ENCODE measurements around the gene ANKS1B.
"Not testable (repeated sequence)": the region's sequence is repeated elsewhere in the genome, so short reads cannot be mapped to it uniquely, and the experiment has no call there.

ANKS1B gene

GRCh38 chr12:99704458-99704857 lies 280.3 kb downstream of the ANKS1B start:
- H3K36me3 Mint-ChIP-seq = no peaks in the 10 kb centered on the region
- DNase-seq = no peak
- no peak overlapping the region for H3K4me3 Mint-ChIP-seq

DNA sequence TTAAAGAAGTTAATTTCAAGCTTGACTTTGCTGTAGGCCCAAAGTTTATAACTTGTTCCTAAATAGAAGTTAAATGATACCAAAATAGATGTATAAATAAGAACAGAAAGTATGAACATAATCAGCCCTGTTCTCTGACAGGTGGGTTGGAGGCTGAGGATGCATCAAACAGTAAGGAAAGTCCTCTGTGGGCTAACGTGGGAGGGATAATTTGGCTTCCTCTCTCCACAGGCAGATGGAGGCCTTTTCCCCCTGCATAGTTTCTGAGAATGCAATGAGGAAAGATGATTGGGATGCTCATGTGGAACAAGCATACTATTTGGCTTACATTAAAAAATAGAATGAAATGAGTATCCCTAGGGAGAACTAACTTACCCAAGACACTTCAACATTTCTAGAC lies 280.7 kb downstream of the ANKS1B start:
- CTCF ChIA-PET = no interaction called here

More at GRCh38 chr12:99704458-99704857, 280.3 kb downstream of the ANKS1B start:
- H3K4me1 Mint-ChIP-seq = no peaks in the 10 kb centered on the region
- CTCF ChIA-PET = no interaction called here
- H3K27me3 Mint-ChIP-seq = no peaks in the 10 kb centered on the region
- no peaks in the 10 kb centered on the region for H3K9me3 Mint-ChIP-seq
- no peak overlapping the region for H3K27ac Mint-ChIP-seq

DNA sequence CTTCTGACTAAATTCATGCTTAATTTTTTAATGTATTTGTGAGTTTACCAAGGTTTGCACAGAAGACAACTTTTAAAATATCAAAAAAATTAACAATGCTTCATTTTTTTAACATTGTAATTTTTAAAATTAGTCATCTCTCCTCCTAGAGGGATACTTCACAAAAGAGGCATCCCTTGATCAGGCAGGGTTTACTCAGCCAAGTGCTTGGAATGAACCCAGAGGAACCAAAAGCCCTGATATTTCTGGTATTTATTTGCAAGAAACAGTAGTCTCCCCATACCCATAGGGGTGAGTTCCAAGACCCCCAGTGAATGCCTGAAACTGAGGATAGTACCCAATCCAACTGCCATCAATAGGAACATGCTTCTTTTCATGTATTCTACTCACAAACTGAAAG lies 284.7 kb downstream of the ANKS1B start:
- Mint-ChIP-seq H3K4me3 (no peak overlapping the region), H3K27ac (no peak overlapping the region), H3K27me3 (no peaks in the 10 kb centered on the region), H3K4me1 (no peaks in the 10 kb centered on the region), H3K9me3 (no peaks in the 10 kb centered on the region), H3K36me3 (no peaks in the 10 kb centered on the region)
- CTCF ChIA-PET = no interaction called here
- no peak for DNase-seq

More for the DNA sequence above, 280.7 kb downstream of the ANKS1B start:
- no peaks in the 10 kb centered on the region for H3K9me3 Mint-ChIP-seq
- H3K36me3 Mint-ChIP-seq = no peaks in the 10 kb centered on the region
- no peak for DNase-seq
- no peak overlapping the region for H3K4me3 Mint-ChIP-seq
- no peak overlapping the region for H3K27ac Mint-ChIP-seq
- no peaks in the 10 kb centered on the region for H3K27me3 Mint-ChIP-seq
- H3K4me1 Mint-ChIP-seq = no peaks in the 10 kb centered on the region

- CTCF ChIA-PET = no interaction called here
- Mint-ChIP-seq H3K27me3 (no peaks in the 10 kb centered on the region), H3K4me3 (no peak overlapping the region), H3K4me1 (no peaks in the 10 kb centered on the region), H3K27ac (no peak overlapping the region), H3K9me3 (no peaks in the 10 kb centered on the region), H3K36me3 (no peaks in the 10 kb centered on the region)
- no peak for DNase-seq
Measured at GRCh38 chr12:99695050-99695449, 289.7 kb downstream of the ANKS1B start.

DNA sequence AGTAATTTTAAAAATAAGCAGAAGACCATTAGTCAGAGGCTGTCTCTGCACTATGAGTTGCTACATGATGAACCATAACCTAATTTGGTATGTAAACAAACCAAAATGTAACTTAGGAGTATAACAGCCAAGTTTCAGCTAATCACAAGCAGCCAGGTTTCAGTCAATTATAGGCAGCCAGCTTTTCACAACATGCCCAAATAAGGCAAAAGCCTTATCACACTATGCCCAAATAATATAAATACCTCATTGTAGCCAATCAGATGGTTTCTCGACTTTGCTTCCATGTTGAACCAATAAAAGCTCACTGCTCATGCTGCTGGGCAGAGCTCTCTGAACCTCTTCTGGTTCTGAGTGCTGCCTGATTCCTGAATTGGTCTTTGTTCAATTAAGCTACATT lies 298.6 kb downstream of the ANKS1B start:
- H3K4me1 Mint-ChIP-seq = no peaks in the 10 kb centered on the region
- CTCF ChIA-PET = no interaction called here
- DNase-seq = no peak
- no peaks in the 10 kb centered on the region for H3K27me3 Mint-ChIP-seq
- H3K36me3 Mint-ChIP-seq = no peaks in the 10 kb centered on the region
- no peak overlapping the region for H3K4me3 Mint-ChIP-seq
- H3K9me3 Mint-ChIP-seq = peaks cover 10% of the 10 kb centered on the region
- H3K27ac Mint-ChIP-seq = no peak overlapping the region

DNA sequence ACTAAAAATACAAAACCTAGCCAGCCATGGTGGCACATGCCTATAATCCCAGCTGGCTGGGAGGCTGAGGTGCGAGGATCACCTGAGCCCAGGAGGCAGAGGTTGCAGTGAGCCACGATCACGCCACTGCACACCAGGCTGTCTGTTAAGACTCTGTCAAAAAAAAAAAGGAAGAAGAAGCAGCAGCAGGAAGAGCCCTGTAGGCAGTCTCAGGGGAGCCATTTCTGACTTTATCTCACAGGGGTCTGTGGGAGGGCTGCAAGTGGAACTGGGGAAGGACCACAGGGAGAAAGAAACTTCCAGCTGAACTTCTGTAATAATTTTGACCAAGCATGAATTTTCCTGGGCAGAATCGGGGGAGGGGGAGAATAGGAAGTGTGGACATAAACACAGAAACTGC lies 304.5 kb downstream of the ANKS1B start:
- Mint-ChIP-seq H3K27ac (no peak overlapping the region), H3K4me1 (no peaks in the 10 kb centered on the region), H3K9me3 (peaks cover 20% of the 10 kb centered on the region), H3K36me3 (no peaks in the 10 kb centered on the region), H3K27me3 (no peaks in the 10 kb centered on the region), H3K4me3 (no peak overlapping the region)
- CTCF ChIA-PET = no interaction called here
- no peak for DNase-seq

DNA sequence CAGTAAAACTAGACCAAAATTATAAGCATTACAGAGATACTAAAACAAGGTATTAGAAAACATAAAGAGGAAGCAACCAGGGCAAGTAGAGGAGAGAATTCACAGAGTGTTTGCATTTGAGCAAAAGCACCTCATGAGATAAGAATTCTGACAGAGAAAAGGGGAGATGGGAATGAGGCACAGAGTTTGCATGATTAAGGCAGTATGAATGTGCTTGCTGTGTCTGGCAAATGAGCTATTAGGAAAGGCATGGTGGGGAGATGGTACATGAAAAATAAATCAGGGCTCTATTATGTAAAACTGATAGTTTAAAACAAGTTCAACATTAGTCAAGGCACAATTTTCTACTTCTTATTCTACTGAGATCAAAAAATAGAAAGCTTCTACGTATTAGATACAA lies 314.1 kb downstream of the ANKS1B start:
- H3K36me3 Mint-ChIP-seq = no peaks in the 10 kb centered on the region
- no peak for DNase-seq

GRCh38 chr12:99658671-99659349 lies 325.9 kb downstream of the ANKS1B start:
- Mint-ChIP-seq H3K27me3 (no peaks in the 10 kb centered on the region), H3K27ac (no peak overlapping the region), H3K36me3 (no peaks in the 10 kb centered on the region), H3K4me3 (no peak overlapping the region), H3K4me1 (no peaks in the 10 kb centered on the region), H3K9me3 (no peaks in the 10 kb centered on the region)
- DNase-seq = no peak
- CTCF ChIA-PET = no interaction called here

More for the DNA sequence above, 314.1 kb downstream of the ANKS1B start:
- Mint-ChIP-seq H3K9me3 (peaks cover 3% of the 10 kb centered on the region), H3K27ac (no peak overlapping the region), H3K4me3 (no peak overlapping the region), H3K27me3 (no peaks in the 10 kb centered on the region), H3K4me1 (no peaks in the 10 kb centered on the region)
- CTCF ChIA-PET = no interaction called here

DNA sequence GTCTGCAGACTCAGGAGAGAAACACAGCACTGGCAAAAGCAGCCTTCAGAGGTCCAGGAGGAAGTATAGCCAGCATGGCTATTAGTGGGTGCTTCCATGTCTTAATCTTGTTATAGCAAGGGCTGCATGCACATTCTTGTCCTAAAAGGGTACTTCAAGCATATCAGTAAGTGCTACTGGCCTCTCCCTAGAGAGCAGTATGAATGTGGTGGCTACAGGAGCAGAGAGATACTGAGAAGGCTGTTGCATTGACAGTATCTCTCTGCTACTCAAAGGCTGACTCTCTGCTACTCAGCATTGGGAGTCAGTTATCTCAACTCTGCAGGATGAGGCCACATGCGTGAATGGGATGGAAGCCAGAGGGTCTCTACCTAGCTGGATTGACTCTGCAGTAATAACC lies 335.2 kb downstream of the ANKS1B start:
- Mint-ChIP-seq H3K27ac (no peak overlapping the region), H3K4me3 (no peak overlapping the region), H3K36me3 (no peaks in the 10 kb centered on the region), H3K4me1 (no peaks in the 10 kb centered on the region), H3K27me3 (no peaks in the 10 kb centered on the region), H3K9me3 (no peaks in the 10 kb centered on the region)
- CTCF ChIA-PET = no interaction called here
- DNase-seq = no peak

GRCh38 chr12:99648183-99648582 lies 336.6 kb downstream of the ANKS1B start:
- no peak overlapping the region for H3K4me3 Mint-ChIP-seq
- no peaks in the 10 kb centered on the region for H3K36me3 Mint-ChIP-seq
- H3K4me1 Mint-ChIP-seq = no peaks in the 10 kb centered on the region
- H3K9me3 Mint-ChIP-seq = no peaks in the 10 kb centered on the region
- no peak for DNase-seq
- no peak overlapping the region for H3K27ac Mint-ChIP-seq
- CTCF ChIA-PET = no interaction called here
- H3K27me3 Mint-ChIP-seq = no peaks in the 10 kb centered on the region

GRCh38 chr12:99647453-99647852 lies 337.3 kb downstream of the ANKS1B start, which contains the start of gene GARIN6:
TSS of gene GARIN6 (plus strand) at chr12:99647753. CDS start at chr12:99648175, 422 bp downstream.
- Mint-ChIP-seq H3K27me3 (no peaks in the 10 kb centered on the region), H3K27ac (no peak within 1 kb of the TSS), H3K36me3 (no peaks in the 10 kb centered on the region), H3K9me3 (no peaks in the 10 kb centered on the region), H3K4me1 (no peaks in the 10 kb centered on the region), H3K4me3 (no peak within 1 kb of the TSS)
- CTCF ChIA-PET = no interaction called here
- DNase-seq = no peak

GRCh38 chr12:99644629-99645028 lies 340.1 kb downstream of the ANKS1B start:
- no peak overlapping the region for H3K27ac Mint-ChIP-seq
- no peaks in the 10 kb centered on the region for H3K36me3 Mint-ChIP-seq
- no peak overlapping the region for H3K4me3 Mint-ChIP-seq
- no peaks in the 10 kb centered on the region for H3K27me3 Mint-ChIP-seq
- H3K9me3 Mint-ChIP-seq = peaks cover 1% of the 10 kb centered on the region
- CTCF ChIA-PET = no interaction called here
- H3K4me1 Mint-ChIP-seq = no peaks in the 10 kb centered on the region
- no peak for DNase-seq

GRCh38 chr12:99627459-99627858 lies 357.3 kb downstream of the ANKS1B start:
- Mint-ChIP-seq H3K27ac (no peak overlapping the region), H3K36me3 (no peaks in the 10 kb centered on the region), H3K4me3 (no peak overlapping the region), H3K27me3 (no peaks in the 10 kb centered on the region), H3K9me3 (peaks cover 2% of the 10 kb centered on the region), H3K4me1 (no peaks in the 10 kb centered on the region)
- CTCF ChIA-PET = no interaction called here
- no peak for DNase-seq

DNA sequence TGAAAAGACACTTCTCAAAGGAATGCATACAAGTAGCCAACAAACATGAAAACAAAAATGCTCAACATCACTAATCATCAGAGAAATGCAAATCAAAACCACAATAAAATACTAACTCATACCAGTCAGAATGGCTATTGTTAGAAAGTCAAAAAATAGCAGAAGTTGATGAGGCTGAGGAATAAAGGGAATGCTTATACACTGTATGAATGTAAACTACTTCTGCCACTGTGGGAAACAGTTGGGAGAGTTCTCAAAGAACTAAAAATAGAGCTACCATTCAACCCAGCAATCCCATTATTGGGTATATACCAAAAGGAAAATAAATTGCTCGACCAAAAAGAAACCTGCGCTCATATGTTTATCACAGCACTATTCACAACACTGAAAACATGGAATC lies 360.1 kb downstream of the ANKS1B start:
- not testable (repeated sequence) for H3K9me3 Mint-ChIP-seq

DNA sequence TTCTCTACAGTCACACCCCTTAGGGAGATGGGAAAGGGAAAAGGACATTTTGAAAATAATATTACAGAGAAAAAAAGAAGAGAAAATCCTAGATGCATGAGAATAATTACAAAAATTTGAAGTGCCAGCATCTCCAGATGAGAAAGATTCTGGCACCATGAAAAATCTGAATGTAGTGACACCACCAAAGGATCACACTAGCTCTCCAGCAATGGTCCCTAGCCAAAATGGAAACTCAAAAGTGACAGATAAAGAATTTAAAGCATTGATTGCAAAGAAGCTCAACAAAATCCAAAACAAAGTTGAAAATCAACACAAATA lies 364.6 kb downstream of the ANKS1B start:
- Mint-ChIP-seq H3K27ac (no peak overlapping the region), H3K4me1 (no peaks in the 10 kb centered on the region), H3K9me3 (peaks cover 9% of the 10 kb centered on the region), H3K4me3 (no peak overlapping the region), H3K36me3 (no peaks in the 10 kb centered on the region), H3K27me3 (no peaks in the 10 kb centered on the region)
- no peak for DNase-seq
- CTCF ChIA-PET = interaction anchor here (0.7 to 1.5 kb wide), 4 partner anchors 207 to 577 kb away, joined by 3 to 8 read pairs (median 4); no protein-coding TSS in a partner anchor

More for the DNA sequence above, 360.1 kb downstream of the ANKS1B start:
- H3K36me3 Mint-ChIP-seq, H3K4me3 Mint-ChIP-seq, CTCF ChIA-PET, H3K4me1 Mint-ChIP-seq, DNase-seq, H3K27me3 Mint-ChIP-seq, H3K27ac Mint-ChIP-seq: not testable (repeated sequence)

All from activated naive CD4-positive, alpha-beta T cell treated with anti-CD3 and anti-CD28 coated beads, Interleukin-2, amount 10 ng/mL, durations not matched to agents 7 days and 5 days (primary cell).